NCI-H128 (cell line): ENCODE data around the gene LIPC.

Source experiments
- DNase-seq: peaks from one replicate; lab custom pipeline; 2025; ENCODE audit not compliant: unreplicated experiment; lab: John Stamatoyannopoulos, UW

The LIPC gene

DNA sequence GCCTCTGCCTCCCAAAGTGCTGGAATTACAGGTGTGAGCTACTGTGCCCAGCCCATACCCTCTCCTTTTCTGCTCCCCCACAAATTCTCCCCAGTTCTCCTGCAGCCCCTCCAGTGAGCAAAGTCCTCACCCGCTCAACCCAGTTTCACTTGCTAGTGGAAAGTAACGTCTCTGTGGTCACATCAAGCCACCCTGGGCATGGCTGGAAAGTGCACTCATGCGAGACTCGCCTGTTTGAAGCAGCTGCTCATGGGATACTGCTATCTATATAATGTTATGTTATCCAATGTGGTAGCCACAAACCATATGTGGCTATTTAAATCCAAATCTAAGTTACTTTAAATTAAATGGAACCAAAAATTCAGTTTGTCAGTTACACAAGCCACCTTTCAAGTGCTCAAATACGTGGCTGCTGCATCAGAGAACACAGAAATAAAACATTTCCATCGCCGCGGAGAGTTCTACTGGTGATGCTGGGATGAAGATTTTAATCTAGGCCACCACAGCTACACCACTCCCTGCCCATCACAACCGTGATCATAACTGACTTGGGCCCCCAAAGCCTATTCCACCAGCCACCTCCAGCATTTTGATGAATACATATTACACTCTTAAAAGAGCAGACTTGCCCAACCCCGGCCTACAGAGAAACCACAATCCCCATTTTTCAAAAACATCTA is 119.4 kb downstream of the LIPC start:
- no peak for DNase-seq

GRCh38 chr15:58551764-58552504 is 120.1 kb downstream of the LIPC start:
- DNase-seq, result no peak

GRCh38 chr15:58552505-58553364 is 120.9 kb downstream of the LIPC start:
- no peak for DNase-seq

GRCh38 chr15:58553365-58553918 is 121.7 kb downstream of the LIPC start:
- no peak for DNase-seq

- DNase-seq, result no peak
These were observed 123.0 kb downstream of the LIPC start for GRCh38 chr15:58554758-58555157.

DNA sequence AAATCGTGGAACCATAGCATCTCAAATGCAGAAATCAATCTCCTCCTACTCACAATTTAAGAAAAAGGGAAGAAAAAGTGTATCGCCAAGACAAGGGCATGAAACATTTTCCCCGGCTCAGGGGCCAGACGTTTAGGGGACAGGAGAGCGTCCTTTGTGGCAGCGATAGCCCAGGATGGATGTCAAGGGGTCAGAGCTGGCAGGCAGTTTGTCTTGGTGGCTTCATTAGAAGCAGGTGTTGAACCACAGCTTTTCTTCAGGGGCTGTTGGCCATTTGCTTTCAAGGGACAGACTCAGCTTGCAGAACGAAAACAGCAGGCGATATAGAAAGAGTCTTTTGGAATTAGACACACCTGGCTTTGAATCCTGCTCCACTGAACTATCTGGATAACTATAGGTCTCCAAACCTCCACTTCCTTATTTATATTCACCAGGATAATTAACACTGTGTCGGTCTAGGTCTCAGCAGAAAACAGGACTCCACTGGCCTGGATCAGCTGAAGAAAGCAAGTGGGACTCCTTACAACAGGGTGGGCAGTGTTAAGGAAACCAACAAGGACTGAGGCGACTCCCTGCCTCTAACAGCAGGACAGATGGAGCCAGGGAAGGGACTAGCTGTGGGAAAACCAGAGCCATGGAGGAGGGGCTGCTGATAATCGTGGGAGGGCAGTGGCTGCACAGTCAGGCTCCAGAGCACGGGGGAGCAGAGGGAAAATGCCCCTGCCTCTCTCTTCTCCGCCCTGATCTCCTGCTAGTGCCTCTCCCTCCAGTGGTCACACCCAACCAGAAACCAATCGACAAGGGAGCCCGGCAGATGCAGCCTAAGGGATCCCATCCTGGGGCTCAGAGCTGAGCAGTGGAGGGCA is 123.6 kb downstream of the LIPC start:
- DNase-seq, result no peak

GRCh38 chr15:58556028-58556361 is 124.2 kb downstream of the LIPC start:
- no peak for DNase-seq

DNA sequence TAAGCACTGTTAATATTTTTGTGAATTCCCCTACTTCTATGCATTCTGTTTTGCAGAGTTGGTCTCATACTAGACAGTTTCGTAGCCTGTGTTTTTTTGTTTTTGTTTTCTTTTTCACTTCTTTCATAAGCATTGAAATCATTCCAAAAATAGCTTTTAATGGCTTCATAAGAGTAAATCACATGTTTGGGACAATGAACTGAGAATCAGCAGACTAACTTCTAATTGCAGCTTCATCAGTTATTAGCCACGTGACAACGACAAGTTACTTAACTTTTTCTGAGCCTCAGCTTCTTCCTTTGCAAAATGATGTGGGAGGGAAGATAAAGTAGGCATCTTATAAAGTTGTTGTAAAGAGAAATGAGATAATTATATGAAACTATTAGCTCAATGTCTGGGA is 124.8 kb downstream of the LIPC start:
- DNase-seq, result no peak

GRCh38 chr15:58558777-58559176 is 127.0 kb downstream of the LIPC start:
- DNase-seq, result no peak

DNA sequence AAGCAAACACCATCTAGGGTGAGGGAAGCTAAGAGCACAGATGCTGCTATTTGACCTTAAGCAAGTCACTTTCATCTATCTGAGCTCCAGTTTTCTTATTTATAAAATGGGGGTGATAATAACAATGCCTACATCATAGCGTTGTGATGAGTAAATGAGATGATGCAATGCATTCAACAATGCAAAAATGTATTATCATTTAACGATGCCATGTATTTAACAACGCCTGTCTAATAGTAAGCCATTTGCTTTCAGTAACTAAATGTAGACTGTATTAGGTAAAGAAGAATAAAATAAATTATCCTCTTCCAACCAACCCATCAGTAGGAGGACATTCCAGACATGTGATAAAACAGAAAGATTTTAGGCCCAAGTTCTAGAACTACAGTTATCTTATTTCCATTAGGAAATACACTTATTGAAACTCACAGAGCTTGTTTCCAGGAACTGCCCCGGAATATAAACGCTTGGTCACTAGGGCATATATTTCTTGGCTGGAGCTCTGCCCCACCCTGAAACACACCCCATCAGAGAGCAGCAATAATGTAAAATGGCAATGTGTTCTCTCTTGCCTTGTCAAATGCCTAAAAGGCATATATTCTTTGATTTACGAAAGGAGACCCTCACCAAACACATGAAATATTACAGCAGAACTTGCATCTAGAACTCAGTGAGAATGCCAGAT is 128.3 kb downstream of the LIPC start:
- DNase-seq, result no peak

- no peak for DNase-seq
These were observed 129.5 kb downstream of the LIPC start for GRCh38 chr15:58561321-58561720.

GRCh38 chr15:58562135-58562534 is 130.3 kb downstream of the LIPC start:
- peak; percentile 40 for DNase-seq

- DNase-seq, result no peak
These were observed 133.2 kb downstream of the LIPC start for GRCh38 chr15:58564981-58565380.

DNA sequence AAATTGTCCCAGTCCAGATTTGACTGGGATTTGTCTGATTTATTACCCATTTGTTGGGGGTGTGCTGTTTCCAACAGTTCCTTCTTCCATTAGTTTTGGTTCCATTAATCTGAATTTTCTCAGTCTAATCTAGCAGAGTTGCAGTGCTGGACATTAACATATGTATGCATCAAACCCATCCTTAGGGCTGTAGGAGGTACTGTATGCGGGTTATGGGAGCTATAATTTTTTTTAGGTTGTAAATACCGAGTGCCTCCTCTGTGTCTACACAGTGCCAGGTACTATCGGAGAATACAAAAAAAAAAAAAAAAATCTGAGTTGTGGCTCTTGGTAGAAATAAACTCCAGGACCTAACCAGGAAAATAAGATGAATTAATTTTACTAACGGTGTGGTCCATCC is 133.8 kb downstream of the LIPC start:
- DNase-seq, result no peak

DNA sequence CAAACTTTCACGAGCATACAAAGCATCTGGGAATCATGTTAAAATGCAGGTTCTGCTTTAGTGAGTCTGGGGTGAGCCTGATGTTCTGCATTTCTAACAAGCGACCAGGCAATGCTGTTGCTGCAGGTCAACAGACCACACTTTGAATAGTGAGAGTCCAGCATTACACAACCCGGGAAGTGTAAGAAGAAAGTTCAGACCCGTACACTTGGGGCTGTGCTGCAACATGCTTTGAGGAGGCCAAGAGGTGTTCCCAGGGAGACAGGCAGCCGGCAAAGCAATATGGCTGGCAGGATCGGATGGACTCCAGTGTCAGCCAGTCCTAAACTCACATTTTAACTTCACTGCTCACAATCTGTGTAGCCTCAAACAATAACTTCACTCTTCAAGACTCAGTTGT is 134.2 kb downstream of the LIPC start:
- no peak for DNase-seq

- no peak for DNase-seq
These were observed 136.4 kb downstream of the LIPC start for GRCh38 chr15:58568157-58568571.

DNA sequence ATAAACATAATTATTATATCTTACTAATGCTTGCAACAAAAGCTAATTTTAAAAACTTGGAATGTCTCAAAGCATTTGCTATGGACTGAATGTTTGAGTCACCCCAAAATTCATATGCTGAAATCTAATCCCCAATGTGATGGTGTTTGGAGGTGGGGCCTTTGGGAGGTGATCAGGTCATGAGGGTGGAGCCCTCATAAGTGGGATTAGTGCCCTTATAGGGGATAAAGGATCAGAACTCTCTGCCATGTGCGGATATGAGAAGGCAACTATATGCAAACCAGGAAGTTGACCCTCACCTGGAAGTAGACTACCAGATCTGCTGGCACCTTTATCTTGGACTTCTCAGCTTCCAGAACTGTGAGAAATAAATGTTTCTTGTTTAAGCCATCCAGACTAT is 137.7 kb downstream of the LIPC start:
- no peak for DNase-seq

DNA sequence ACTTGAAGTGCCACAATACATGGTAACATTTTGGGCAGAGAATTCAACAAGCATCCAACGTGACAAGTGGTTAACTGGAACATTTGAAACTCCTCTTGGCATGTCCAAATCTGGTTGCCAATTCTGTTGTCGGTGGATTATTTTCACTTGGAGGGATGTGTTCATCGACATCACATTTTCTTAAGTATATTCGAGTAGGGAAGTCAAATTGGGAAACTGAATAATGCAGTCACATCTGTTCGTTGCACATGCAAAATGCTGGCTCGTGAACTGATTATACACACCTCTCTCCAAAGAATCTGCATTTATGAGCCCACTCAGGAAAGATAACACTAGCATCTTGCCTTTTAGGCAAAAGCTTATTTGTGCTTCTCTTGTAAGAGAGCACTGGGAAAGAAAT is 139.7 kb downstream of the LIPC start:
- no peak for DNase-seq

GRCh38 chr15:58572521-58572920 is 140.7 kb downstream of the LIPC start:
- DNase-seq, result no peak

- DNase-seq, result no peak
These were observed 141.5 kb downstream of the LIPC start for GRCh38 chr15:58573270-58573669.
